ENCODE results near the gene C3orf20. TPM values are rescaled to one million over a fixed set of nuclear protein-coding genes. Genes with fewer than 3 reads are reported as not detected.

C3orf20 gene
- total and polyA plus RNA-seq, 7 experiments from 2014 or later: 0.05 to 0.81 (median 0.29) TPM; not detected in 1

- H3K4me3 Mint-ChIP-seq: no peak overlapping the region
- H3K4me3 ChIP-seq (ENCODE audit: low read length): no peak overlapping the region
- CTCF ChIA-PET: interaction anchor here (8.0 kb wide), 1 partner anchor 285 kb away, joined by 36 read pairs; no protein-coding TSS in a partner anchor
- intact Hi-C loops (cut with micrococcal nuclease): no loop called here
- no peak overlapping the region for H3K27ac ChIP-seq (ENCODE audit: low read depth, low read length)
- no peak overlapping the region for H3K27ac Mint-ChIP-seq
- H3K36me3 ChIP-seq (ENCODE audit: control insufficient read depth in 2 of 3, insufficient read depth in 3 of 3, low read length in 3 of 3): no peaks in the 10 kb centered on the region
- peaks cover 0 to 2% (median 0%) of the 10 kb centered on the region in 7 donors for H3K4me1 Mint-ChIP-seq
- peaks cover 0 to 5% (median 0%) of the 10 kb centered on the region in 11 donors for H3K9me3 Mint-ChIP-seq
- peaks cover 11 to 52% (median 28%) of the 10 kb centered on the region in 5 donors for H3K27me3 Mint-ChIP-seq
- POLR2A ChIA-PET: interaction anchor here (0.8 to 0.9 kb wide), 2 partner anchors 15 kb away, joined by 3 read pairs; partner anchors contain the start of gene CCDC174
- ATAC-seq: no peak
- no peaks in the 10 kb centered on the region for H3K9me3 ChIP-seq (ENCODE audit: control insufficient read depth in 2 of 3, low read length in 3 of 3)
- DNase-seq: no peak
- no peaks in the 10 kb centered on the region for H3K36me3 Mint-ChIP-seq
- H3K27me3 ChIP-seq (ENCODE audit: control insufficient read depth in 2 of 2, insufficient read depth in 2 of 2, low read length in 2 of 2): no peaks in the 10 kb centered on the region
- no peaks in the 10 kb centered on the region for H3K4me1 ChIP-seq (ENCODE audit: control insufficient read depth in 2 of 2, insufficient read depth in 2 of 2, low read length in 2 of 2)
Measured at GRCh38 chr3:14636496-14637087, 38.3 kb upstream of the C3orf20 start.

DNA sequence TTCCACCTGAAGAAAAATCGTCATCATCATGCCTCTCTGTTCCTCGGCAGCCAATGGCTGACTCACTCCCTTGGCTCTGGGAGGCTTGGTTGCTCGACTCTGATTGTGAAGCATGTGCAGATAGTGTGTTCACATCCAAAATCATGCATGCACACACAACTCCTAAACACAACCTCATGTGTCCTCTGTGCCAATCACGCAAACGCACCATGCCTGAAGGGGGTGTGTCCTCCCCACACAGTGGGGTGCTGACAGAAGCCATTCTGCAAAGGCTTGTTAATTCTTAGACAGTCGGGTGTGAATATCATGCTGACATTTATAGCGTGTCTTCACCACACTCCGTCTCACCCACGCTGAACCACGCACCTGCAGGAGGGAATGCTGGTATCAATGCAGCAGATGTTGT, 34.8 kb upstream of the C3orf20 start:
- H3K27ac Mint-ChIP-seq: no peak overlapping the region
- DNase-seq: no peak
- CTCF ChIA-PET: interaction anchor here (2.1 kb wide), 1 partner anchor 281 kb away, joined by 5 read pairs; no protein-coding TSS in a partner anchor
- no peak overlapping the region for H3K4me3 Mint-ChIP-seq
- peaks cover 0 to 4% (median under 1%) of the 10 kb centered on the region in 7 donors for H3K4me1 Mint-ChIP-seq
- intact Hi-C loops (cut with micrococcal nuclease): no loop called here
- no peak overlapping the region for H3K4me3 ChIP-seq (ENCODE audit: low read length)
- H3K9me3 Mint-ChIP-seq: peaks cover 0 to 5% (median 0%) of the 10 kb centered on the region in 11 donors
- no peak for ATAC-seq
- H3K4me1 ChIP-seq (ENCODE audit: control insufficient read depth in 2 of 2, insufficient read depth in 2 of 2, low read length in 2 of 2): no peaks in the 10 kb centered on the region
- POLR2A ChIA-PET: interaction anchor here (1.8 kb wide), 1 partner anchor 11 kb away, joined by 6 read pairs; no protein-coding TSS in a partner anchor
- no peaks in the 10 kb centered on the region for H3K27me3 ChIP-seq (ENCODE audit: control insufficient read depth in 2 of 2, insufficient read depth in 2 of 2, low read length in 2 of 2)
- no peaks in the 10 kb centered on the region for H3K9me3 ChIP-seq (ENCODE audit: control insufficient read depth in 2 of 3, low read length in 3 of 3)
- no peaks in the 10 kb centered on the region for H3K36me3 ChIP-seq (ENCODE audit: control insufficient read depth in 2 of 3, insufficient read depth in 3 of 3, low read length in 3 of 3)
- H3K36me3 Mint-ChIP-seq: no peaks in the 10 kb centered on the region
- H3K27ac ChIP-seq (ENCODE audit: low read depth, low read length): no peak overlapping the region
- H3K27me3 Mint-ChIP-seq: peaks cover 6 to 40% (median 28%) of the 10 kb centered on the region in 5 donors

DNA sequence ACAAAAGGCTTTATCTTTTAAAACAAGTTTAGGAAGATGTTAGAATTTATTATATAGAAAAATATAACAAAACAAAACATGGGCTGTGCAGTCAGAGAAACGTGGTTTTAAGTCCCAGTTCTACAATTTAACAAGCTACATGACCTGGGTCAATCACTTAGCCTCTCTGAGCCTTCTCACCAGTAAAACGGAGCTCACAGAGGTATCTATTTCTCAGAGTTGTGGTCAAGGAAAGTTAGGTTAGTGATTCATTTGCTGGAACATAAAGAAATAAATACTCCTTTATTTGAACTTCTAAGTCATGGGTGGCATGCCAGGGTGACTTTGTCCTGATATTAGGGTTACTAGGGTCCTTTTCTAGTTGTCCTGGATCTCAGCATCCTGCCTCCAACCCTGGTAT, 34.2 kb upstream of the C3orf20 start:
- Histone ChIP-seq H3K4me1 (ENCODE audit: control insufficient read depth in 2 of 2, insufficient read depth in 2 of 2, low read length in 2 of 2) (no peaks in the 10 kb centered on the region), H3K4me3 (ENCODE audit: low read length) (no peak overlapping the region), H3K36me3 (ENCODE audit: control insufficient read depth in 2 of 3, insufficient read depth in 3 of 3, low read length in 3 of 3) (no peaks in the 10 kb centered on the region), H3K27me3 (ENCODE audit: control insufficient read depth in 2 of 2, insufficient read depth in 2 of 2, low read length in 2 of 2) (no peaks in the 10 kb centered on the region), H3K9me3 (ENCODE audit: control insufficient read depth in 2 of 3, low read length in 3 of 3) (no peaks in the 10 kb centered on the region), H3K27ac (ENCODE audit: low read depth, low read length) (no peak overlapping the region)
- intact Hi-C loops (cut with micrococcal nuclease): no loop called here
- CTCF ChIA-PET: interaction anchor here (2.1 kb wide), 1 partner anchor 280 kb away, joined by 5 read pairs; no protein-coding TSS in a partner anchor
- no peak for DNase-seq
- no peak overlapping the region for H3K27ac Mint-ChIP-seq
- H3K4me3 Mint-ChIP-seq: no peak overlapping the region
- peaks cover 6 to 35% (median 25%) of the 10 kb centered on the region in 5 donors for H3K27me3 Mint-ChIP-seq
- ATAC-seq: no peak
- POLR2A ChIA-PET: interaction anchor here (0.8 to 1.8 kb wide), 2 partner anchors 10 to 234 kb away, joined by 3 to 6 read pairs; no protein-coding TSS in a partner anchor
- H3K9me3 Mint-ChIP-seq: peaks cover 0 to 5% (median 0%) of the 10 kb centered on the region in 11 donors
- peaks cover 0 to 5% (median 3%) of the 10 kb centered on the region in 7 donors for H3K4me1 Mint-ChIP-seq
- no peaks in the 10 kb centered on the region for H3K36me3 Mint-ChIP-seq

DNA sequence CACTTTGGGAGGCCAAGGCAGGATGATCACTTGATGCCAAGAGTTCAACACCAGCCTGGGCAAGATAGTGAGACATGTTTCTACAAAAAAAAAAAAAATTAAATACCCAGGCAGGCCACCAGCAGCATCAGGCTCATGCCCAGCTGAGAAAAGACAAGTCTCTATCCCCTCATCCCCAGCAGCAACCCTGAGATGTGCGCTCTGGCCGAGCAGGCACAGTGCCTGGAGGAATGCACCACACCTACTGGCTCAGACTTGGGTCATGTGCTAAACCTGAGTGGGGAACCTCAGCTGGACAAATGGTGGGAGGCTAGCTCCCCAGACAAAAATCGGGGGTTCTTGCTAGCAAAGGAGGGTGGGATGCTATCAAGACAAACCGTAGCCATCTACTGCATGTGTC, 33.6 kb upstream of the C3orf20 start:
- H3K4me3 ChIP-seq (ENCODE audit: low read length): no peak overlapping the region
- H3K27ac Mint-ChIP-seq: no peak overlapping the region
- no peaks in the 10 kb centered on the region for H3K9me3 ChIP-seq (ENCODE audit: control insufficient read depth in 2 of 3, low read length in 3 of 3)
- ATAC-seq (no peak), DNase-seq (no peak)
- H3K4me1 Mint-ChIP-seq: peaks cover 2 to 5% (median 4%) of the 10 kb centered on the region in 7 donors
- intact Hi-C loops (cut with micrococcal nuclease): no loop called here
- H3K4me1 ChIP-seq (ENCODE audit: control insufficient read depth in 2 of 2, insufficient read depth in 2 of 2, low read length in 2 of 2): no peaks in the 10 kb centered on the region
- CTCF ChIA-PET: interaction anchor here (2.1 kb wide), 1 partner anchor 279 kb away, joined by 5 read pairs; no protein-coding TSS in a partner anchor
- no peaks in the 10 kb centered on the region for H3K36me3 ChIP-seq (ENCODE audit: control insufficient read depth in 2 of 3, insufficient read depth in 3 of 3, low read length in 3 of 3)
- H3K27me3 Mint-ChIP-seq: peaks cover 6 to 30% (median 22%) of the 10 kb centered on the region in 5 donors
- H3K36me3 Mint-ChIP-seq: no peaks in the 10 kb centered on the region
- peaks cover 0 to 5% (median 0%) of the 10 kb centered on the region in 11 donors for H3K9me3 Mint-ChIP-seq
- no peak overlapping the region for H3K27ac ChIP-seq (ENCODE audit: low read depth, low read length)
- POLR2A ChIA-PET: interaction anchor here (0.8 to 1.8 kb wide), 2 partner anchors 9 to 233 kb away, joined by 3 to 6 read pairs; no protein-coding TSS in a partner anchor
- H3K27me3 ChIP-seq (ENCODE audit: control insufficient read depth in 2 of 2, insufficient read depth in 2 of 2, low read length in 2 of 2): no peaks in the 10 kb centered on the region
- H3K4me3 Mint-ChIP-seq: no peak overlapping the region

GRCh38 chr3:14645453-14645852, 29.5 kb upstream of the C3orf20 start:
- H3K9me3 ChIP-seq (ENCODE audit: control insufficient read depth in 2 of 3, low read length in 3 of 3): no peaks in the 10 kb centered on the region
- H3K36me3 Mint-ChIP-seq: peaks cover 0 to 5% (median 0%) of the 10 kb centered on the region in 5 donors
- H3K4me1 ChIP-seq (ENCODE audit: control insufficient read depth in 2 of 2, insufficient read depth in 2 of 2, low read length in 2 of 2): peaks cover 0 to under 1% of the 10 kb centered on the region in 2 donors
- no peak overlapping the region for H3K4me3 ChIP-seq (ENCODE audit: low read length)
- intact Hi-C loops (cut with micrococcal nuclease): no loop called here
- no peak for DNase-seq
- H3K36me3 ChIP-seq (ENCODE audit: control insufficient read depth in 2 of 3, insufficient read depth in 3 of 3, low read length in 3 of 3): no peaks in the 10 kb centered on the region
- peak overlapping the region in 1 of 9 donors; percentile 42 for H3K27ac Mint-ChIP-seq
- peaks cover 0 to 8% (median 0%) of the 10 kb centered on the region in 5 donors for H3K27me3 Mint-ChIP-seq
- ATAC-seq: peak; percentile 24
- no peak overlapping the region for H3K4me3 Mint-ChIP-seq
- H3K9me3 Mint-ChIP-seq: no peaks in the 10 kb centered on the region
- ChIA-PET POLR2A (no interaction called here), CTCF (no interaction called here)
- H3K27me3 ChIP-seq (ENCODE audit: control insufficient read depth in 2 of 2, insufficient read depth in 2 of 2, low read length in 2 of 2): no peaks in the 10 kb centered on the region
- H3K4me1 Mint-ChIP-seq: peaks cover 10 to 28% (median 17%) of the 10 kb centered on the region in 7 donors
- no peak overlapping the region for H3K27ac ChIP-seq (ENCODE audit: low read depth, low read length)

- Mint-ChIP-seq H3K36me3 (peaks cover 0 to 8% (median 0%) of the 10 kb centered on the region in 5 donors), H3K27ac (peak overlapping the region in 1 of 9 donors; percentile 67), H3K4me1 (peaks cover 14 to 33% (median 24%) of the 10 kb centered on the region in 7 donors), H3K27me3 (peaks cover 0 to 5% (median 0%) of the 10 kb centered on the region in 5 donors), H3K4me3 (no peak overlapping the region), H3K9me3 (no peaks in the 10 kb centered on the region)
- no peak for DNase-seq
- no peaks in the 10 kb centered on the region for H3K9me3 ChIP-seq (ENCODE audit: control insufficient read depth in 2 of 3, low read length in 3 of 3)
- ChIA-PET CTCF (no interaction called here), POLR2A (no interaction called here)
- H3K36me3 ChIP-seq (ENCODE audit: control insufficient read depth in 2 of 3, insufficient read depth in 3 of 3, low read length in 3 of 3): no peaks in the 10 kb centered on the region
- no peak overlapping the region for H3K4me3 ChIP-seq (ENCODE audit: low read length)
- H3K27ac ChIP-seq (ENCODE audit: low read depth, low read length): no peak overlapping the region
- intact Hi-C loops (cut with micrococcal nuclease): no loop called here
- peaks cover 3 to 6% of the 10 kb centered on the region in 2 donors for H3K4me1 ChIP-seq (ENCODE audit: control insufficient read depth in 2 of 2, insufficient read depth in 2 of 2, low read length in 2 of 2)
- no peaks in the 10 kb centered on the region for H3K27me3 ChIP-seq (ENCODE audit: control insufficient read depth in 2 of 2, insufficient read depth in 2 of 2, low read length in 2 of 2)
- no peak for ATAC-seq
Measured at GRCh38 chr3:14646131-14646573, 28.8 kb upstream of the C3orf20 start.

Measured in naive thymus-derived CD4-positive, alpha-beta T cell (primary cell).